OCI-M2 (cell line): ENCODE data around the gene GTSF1L.

Experiments
- DNase-seq: peaks from one replicate; lab custom pipeline; 2025; ENCODE audit not compliant: unreplicated experiment; lab: John Stamatoyannopoulos, UW

The GTSF1L gene

DNA sequence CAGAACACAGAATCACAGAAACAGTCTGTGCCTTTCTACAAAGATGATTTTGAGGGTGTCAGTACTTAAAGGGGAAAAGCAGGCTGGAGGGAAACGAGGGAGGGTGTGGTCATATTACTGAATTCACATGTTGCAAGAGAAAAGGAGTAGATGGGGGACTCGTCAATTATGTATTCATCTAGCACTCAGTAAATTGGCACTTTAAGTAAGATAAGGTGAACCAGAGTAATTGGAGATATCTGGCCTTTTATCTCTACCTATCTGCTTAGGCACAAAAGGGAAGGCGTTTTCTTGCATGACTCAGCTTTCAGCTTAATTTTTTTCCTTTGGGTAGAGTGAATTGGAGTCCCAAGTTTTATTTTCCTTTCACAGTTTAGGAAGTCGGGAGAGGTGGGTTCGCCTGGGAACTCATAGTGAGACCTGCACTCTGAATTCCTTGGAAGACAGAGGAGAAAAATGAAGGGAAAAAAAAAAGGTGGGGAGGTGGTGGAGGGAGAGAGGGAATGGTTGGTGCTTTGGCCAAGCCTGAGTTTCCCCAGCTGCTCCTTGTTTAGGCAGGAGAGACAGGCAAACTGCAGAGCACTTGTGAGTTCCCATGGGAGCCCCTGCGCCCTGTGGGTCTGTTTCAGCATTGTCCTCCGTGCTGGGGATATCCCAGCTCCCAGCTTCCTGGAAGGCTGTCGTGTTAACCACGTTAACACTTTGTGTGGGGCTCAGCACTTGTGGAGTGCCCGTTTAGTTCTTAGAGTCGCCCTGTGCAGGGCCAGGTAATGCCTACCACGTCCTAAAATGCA, 19.7 kb upstream of the GTSF1L start:
- no peak for DNase-seq

DNA sequence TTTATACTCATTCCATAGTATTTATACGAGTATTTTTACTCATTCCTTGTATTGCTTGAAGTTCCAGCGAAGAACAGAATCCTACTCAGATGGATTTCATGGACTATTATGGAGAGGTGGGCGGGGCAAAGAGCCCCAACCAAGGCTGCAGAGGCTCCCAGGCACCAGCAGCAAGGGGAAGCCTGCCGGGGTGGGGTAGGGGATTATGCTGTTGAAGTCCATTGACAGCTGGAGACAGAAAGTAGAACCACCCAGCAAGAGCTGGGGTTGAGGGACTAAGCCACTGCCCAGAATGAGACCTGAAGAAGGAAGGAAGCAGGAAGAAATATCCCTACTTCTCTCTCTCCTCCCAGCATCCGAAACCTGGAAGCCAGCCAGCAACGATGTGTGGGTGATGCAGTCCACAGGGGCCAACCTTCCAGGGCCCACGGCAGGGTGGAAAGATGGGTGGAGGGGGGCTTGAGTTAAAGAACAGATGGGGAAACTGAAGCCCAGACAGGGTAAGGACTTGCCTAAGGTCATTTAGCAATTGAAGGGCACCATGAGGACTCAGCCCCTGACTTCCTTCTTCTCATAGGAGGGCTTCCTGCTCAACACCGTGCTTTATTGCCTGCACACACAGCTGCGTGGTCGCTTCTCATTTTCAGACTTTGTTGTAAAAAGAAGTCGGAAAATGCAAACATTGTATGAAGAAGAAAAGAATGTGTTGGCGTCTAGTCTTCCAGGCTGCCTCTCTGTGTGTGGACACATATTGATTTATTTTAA, 18.3 kb upstream of the GTSF1L start:
- DNase-seq, result no peak

DNA sequence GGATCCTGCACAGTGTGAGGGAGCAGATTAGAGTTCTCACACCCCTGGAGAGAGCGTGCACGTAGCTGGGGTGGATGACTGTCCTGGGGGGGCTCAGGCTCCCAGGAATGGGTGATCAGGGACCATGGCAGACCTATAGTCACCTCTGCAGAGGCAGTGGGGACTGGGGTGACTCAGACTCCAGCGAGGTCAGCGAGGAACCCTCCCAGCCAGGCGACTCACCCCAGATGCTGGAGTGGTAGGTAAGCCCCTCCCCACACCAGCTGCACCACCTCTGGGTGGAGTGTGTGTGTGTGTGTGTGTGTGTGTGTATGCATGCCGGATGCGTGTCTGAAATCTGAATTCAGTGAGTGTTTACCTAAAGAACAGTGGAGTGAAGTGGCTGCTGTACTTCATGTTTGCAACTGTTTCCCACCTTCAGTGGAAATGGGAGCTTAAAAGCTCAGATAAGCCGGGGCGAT, 17.4 kb upstream of the GTSF1L start:
- DNase-seq, result no peak

DNA sequence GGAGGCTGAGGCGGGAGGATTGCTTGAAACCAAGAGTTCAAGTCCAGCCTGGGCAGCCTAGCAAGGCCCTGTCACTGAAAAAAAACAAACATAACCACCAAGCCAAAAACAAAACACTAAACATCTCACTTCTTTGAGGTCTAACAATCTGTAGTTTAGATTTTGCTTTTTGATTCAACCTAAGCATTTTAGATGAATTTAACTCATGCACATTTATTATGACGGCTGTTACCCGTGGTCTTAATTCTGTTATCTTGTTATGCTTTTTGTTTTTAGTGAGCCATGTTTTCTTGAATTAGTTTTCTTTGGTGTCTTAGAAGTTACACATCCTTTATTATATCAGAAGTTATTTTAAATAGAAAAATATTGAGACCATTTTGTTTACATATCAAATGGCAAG, 13.8 kb upstream of the GTSF1L start:
- no peak for DNase-seq

DNA sequence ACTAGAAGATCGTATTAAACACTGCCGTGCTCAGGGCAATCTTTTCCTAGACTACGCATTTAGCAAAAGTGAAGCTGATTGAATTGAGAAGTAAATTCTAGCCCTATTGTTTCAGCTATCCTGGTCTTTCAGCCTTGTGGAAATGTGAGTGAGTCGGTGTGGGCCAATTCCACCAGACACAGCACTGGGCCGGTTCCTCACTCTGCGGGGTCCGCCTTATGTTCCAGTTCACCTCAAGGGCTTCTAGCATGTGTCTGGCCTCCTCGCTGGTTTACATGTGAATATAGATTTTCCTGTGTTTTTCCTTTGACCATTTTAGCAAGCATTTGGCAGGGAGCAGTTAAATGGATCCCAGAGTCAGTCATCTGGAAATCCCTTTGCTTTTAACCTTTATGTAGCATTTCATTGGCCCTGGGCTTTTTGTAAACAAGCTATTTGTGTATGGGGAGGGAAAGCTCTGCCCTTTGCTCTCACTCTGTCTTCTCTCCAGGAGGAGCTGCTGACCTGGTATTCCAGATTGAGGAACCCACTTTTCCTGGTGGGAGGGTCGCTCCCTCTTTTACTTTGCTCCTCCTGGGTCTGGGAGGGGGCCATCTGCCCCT, 12.4 kb upstream of the GTSF1L start:
- DNase-seq, result no peak

DNA sequence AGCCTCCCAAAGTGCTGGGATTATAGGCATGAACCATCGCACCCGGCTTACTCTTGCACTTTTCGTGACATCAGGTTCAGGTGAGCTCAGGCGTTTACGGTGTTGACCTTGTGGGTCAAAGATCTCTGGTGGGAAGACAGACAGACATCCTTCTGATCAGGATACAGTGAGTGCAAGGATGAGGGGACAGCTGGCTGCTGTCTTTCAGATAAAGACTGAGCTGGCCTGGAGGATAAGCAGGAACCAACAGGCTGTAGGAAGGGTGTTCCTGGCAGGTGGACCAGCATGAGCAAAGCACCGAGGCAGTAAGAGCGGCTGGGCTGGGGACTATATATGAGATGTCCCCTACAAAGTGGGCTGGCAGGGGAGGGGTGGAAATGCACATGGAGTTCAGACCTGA, 11.1 kb upstream of the GTSF1L start:
- DNase-seq, result no peak

DNA sequence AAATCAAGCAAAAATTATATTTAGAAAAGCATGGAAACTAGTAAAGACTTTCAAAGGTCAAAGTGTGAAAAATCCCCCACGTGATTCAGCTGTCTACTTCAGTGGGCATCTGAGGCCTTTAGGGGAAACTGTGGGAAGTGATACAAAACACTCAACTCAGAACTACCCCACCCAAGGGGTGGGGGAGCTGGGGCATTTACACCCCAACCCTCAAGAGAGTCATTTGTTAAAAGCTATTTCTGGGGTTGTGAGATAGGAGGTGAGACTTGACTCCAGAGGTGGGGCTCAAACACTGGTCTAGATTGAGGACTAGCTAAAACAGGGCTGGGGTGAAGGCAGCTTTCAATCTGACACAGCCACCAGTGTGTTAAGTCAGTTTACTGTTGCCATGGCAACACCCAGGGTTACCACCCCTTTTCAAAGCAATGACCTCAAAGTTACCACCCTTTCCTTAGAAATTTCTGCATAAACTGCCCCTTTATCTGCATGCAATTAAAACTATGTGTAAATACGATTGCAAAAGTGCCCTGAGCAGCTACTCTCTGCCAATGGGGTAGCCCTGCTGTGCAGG, 9.9 kb upstream of the GTSF1L start:
- DNase-seq, result no peak

DNA sequence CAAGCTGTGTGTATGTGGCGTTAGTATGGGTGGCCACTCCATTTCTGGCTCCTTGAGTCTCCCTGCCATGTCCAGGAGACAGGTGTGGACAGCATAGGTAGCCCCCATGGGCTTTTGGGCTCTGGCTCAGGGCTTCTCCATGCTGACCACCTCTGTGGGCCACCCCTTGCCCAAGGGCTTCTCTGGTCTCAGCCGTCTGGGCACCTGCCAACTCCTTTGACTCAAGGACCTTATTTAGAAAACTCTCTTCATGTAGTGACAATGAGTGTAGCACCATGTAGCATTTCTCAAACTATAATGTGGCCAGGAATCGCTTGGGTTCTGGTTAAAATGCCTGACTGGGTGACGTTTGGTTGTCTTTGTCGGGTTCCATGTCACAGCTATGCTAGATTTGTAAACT, 5.1 kb upstream of the GTSF1L start:
- DNase-seq, result no peak

DNA sequence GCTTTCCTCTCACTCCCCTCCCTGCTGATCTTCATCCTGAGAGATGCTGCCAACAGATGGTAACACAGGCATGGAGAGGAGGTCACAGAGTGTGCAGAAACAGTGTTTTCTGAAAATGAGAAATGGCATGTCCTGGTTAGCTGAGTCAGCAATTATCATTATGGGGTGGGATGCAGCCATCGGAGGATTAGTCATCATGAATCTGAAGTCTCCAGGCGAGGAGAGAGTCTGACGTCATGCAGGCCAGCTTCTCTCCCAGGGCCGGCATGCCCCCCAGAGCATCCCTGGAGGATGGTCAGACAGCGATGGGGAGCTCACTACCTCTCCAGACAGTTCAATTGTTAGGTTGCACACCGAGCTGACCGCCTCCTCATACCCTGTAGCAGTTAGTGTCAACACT, 4.7 kb upstream of the GTSF1L start:
- no peak for DNase-seq

DNA sequence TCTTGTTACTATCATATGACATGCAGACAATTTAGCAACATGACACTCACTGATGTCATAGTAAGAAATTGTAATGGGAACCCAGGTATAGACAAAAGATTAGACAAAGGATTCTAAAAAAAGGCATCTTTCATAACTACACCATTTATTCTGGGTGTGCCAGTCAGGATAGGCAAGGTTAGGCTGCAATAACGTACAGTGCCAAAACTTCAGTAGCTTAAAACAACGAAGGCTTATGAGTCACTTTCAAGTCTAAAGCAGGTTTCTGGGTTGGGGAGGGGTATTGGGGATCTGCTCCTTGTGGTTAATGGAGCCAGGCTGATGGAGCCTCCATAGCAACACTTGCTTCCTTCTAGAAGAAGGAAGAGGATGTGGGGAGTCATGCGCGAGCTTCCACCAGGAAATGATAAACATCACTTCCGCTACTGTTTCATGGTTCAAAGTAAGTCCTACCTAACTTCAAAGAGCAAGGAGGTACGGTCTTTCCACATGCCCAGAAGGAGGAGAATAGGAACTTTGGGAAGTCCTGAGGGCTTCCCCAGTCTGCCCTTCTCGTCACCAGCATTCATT, 2.0 kb upstream of the GTSF1L start:
- DNase-seq, result no peak

DNA sequence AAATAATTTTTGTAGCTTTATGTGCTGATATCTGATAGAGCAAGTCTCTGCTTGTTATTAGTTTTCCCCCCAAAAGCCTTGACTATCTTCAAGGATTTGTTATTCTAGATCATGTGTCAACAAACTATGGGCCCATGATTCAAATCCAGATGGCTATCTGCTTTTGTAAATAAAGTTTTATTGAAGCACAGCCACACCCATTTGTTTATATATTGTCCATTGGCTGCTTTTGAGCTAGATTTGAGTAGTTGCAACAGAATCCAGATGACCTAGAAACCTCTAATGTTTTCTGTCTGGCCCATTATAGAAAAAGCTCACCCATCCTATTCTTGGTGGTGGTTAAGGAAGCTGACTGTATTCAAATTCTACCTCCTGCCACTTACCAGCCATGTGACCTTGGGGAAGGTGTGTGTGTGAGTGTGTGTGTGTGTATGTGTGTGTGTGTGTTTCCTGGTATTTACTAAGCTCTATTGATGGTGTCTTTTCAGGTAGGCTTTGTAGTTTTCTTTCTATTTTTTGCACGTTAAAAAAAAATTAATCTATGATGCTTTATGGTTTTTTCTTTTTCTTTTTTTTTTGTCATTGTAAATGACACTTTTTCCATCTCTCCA, 1.3 kb upstream of the GTSF1L start:
- DNase-seq, result no peak

DNA sequence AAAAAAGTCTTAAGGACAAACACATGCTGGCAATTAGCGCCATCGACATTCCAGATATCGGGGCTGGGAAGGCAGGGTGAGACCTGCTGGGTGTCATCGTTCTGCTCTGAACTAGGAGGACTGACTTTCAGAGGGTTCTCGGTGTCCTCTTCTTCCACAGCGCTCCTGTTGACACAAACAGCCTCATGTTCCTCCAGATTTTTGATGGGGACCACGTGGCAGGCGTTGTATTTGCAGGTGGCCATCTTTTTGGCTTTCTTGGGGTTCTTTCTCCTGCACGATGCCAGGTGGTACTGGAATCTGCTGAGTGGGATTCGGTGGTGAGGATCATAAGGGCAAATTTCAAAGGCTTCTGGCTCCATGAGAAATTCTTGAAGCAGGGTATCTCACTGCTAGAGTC, 469 bp downstream of the GTSF1L start:
- DNase-seq, result no peak

DNA sequence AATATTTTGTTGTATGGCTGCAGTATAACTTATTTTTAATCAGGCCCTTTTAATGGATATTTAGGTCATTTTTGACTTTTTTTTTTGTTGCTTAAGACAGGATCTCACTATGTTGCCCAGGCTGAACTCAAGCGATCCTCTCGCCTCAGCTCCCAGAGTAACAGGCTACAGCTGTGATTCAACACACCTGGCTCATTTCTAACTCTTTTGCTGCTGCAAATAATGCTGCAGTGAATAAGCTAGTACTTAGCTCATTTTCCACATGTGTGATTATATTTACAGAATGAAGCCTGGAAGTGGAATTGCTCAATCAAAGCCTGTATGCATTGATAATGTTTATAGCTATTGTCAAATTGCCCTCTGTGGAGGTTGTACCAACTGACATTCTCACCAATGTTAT, 1.1 kb downstream of the GTSF1L start:
- DNase-seq, result no peak

DNA sequence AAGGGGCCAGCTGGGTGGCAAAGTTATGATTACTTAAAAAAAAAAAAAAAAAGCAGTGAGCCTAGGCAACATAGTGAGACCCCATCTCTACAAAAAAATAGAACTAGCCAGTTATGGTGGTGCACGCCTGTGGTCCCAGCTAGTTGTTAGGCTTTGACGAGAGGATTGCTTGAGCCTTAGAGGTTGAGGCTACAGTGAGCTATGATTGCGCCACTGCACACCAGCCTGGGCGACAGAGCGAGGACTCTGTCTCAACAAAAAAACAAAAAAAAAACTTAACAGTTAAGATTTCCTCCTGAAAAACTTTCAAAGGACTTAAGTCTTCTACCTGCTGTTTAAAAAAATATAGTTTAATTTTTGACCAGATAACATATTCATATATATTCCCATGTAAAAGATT, 2.4 kb downstream of the GTSF1L start:
- no peak for DNase-seq

DNA sequence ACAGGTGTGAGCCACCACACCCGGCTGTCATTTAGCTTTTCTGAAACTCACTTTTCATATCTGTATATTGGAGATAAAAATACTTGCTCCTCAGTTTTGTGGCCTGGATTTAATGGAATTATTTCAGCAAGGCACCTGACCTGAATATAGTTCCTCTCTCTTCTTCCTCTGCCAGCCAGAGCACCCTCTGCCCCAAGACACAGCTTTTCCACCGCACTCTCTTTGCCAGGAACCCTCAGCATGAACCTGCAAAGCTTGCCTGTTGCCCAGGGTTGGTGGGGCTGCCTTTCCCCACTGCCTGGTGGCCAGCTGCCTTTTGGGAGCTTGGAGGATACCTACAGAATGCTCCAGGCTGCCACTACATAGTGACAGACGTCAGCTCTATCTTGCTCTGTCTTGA, 3.1 kb downstream of the GTSF1L start:
- no peak for DNase-seq

DNA sequence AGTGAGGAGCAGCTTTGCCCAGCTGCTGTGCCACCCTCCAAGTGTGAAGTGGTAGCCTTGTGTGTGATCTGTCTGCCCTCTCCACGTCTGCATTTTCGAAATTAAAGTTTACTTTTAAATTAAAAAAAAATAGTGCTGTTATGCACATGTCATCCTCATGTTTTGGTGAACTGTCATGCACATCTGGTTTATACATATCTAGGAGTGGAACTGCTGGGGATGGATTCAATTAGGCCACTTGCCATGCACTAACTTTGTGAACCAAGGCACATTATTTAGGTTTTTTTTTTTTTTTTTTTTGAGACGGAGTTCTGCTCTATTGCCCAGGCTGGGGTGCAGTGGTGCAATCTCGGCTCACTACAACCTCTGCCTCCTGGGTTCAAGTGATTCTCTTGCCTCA, 3.6 kb downstream of the GTSF1L start:
- no peak for DNase-seq

DNA sequence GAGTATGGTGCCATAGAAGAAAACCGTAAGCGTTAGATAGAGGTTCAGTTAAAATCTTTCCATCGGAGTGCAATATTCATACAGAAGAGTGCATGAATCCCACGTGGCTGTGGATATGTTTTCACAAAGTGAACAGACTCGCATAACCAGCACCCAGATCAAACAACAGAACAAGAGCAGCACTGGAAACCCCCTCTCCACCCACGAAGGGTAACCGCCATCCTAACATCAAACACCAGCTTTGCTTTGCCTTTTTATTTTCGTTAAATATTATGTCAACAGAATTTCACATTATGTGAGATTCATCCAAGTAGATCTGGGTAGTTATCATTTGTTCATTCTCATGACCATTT, 4.7 kb downstream of the GTSF1L start:
- DNase-seq, result no peak

DNA sequence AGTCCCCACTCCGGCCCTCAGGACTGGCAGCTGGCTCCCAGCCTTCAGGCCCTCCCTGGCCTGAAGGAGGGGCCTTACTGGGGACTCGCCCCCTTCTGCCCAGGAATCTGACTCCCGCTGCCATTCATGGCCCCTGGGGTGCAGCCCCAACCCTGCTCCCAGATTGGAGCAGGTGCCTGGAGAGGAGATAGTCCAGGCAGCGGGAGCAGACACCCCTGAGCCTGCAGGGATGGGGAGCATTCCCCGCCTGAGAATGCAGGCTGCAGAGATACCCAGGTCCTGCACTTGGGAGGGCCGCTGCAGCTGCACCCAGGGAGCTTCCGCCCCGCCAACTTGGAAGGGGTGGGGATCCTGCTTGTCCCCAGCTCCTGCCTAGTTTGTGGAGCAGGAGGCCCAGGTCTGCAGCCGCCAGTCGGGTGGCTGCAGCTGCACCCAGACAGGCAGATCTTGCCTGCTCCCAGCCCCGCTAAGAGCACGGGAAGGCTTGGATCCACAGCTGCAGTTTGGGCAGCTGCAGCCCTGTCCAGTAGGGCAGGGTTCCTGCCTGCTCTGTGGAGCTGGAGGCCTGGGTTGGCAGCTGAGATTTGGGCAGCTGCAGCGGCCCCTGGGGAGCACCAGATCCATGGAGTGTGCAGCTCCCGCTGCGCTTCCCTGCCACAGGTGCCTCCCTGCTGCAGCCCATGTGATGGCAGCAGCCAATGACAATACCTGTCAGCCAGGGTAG, 5.2 kb downstream of the GTSF1L start:
- no peak for DNase-seq

DNA sequence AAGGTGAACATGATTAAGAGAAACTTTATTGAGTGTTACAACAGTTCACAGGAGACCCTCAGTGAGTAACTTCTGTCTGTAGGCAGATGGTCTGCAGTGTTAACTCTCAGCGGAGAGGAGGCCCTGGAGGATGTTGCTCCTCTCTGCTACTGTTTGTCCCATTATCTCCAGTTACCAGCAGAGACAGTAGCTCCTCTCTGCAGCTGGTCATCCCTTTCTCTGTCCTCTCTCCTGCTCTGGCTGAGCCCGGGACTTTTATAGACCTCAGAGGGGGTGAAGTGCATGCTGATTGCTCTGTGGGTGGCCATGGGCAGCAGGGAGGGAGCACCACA, 5.7 kb downstream of the GTSF1L start:
- no peak for DNase-seq

DNA sequence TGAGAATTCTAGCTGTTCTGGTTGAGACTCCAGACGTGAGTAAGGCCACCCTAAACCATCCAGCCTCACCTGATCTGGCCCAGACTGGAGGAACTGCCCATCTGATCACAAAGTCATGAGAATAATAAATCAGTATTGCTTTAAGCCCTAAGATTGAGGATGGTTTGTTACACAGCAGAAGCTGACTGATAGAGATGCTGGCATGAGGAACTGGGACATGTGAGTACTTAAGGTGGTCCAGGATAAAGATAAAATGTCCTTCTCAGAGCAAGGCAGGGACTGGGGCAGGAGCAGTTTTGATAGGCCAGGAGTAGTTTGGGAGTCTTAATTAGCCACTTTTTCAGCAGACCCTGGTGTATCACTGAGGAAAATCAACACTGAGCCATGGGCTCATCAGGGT, 6.8 kb downstream of the GTSF1L start:
- no peak for DNase-seq

DNA sequence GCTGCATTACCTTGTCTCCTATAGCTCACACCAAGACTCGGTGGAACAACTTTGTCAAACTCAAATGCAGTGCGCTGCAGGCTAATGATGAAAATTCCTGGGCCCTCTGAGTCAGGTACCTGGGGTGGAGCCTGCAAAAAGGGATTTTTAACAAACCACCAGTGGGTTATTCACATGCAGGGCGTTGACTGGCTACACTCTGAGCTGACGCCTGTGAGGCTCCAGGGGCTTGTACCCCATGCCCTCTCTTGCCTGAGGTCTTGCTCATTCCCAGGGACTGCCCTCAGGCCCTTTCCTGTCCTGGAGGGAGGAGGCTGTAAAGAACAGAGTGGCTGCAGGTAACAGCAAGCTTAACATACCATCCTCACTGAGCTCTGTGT, 9.2 kb downstream of the GTSF1L start:
- no peak for DNase-seq
